Cardiac muscle cell (in vitro differentiated cells and primary cell): ENCODE measurements around the gene PAQR5. TPM values are rescaled to one million over a fixed set of nuclear protein-coding genes. Genes with fewer than 3 reads are reported as not detected.

Experiments used
- DNase-seq, 2 donors: peaks; one replicate each; pipeline versions ENCODE4 v3.0.0 to v3.0.0-alpha.2; 2010 to 2017; ENCODE audit warnings: low read depth in 1 of 2, low spot score in 1 of 2
- H3K27ac ChIP-seq: fragments of 200-600 bp; sonication (generic); 2 replicates; pipeline ENCODE4 v1.5.1; 2016
- H3K27me3 ChIP-seq: fragments of 200-600 bp; sonication (generic); 2 replicates; pipeline ENCODE4 v1.6.0; 2016; ENCODE audit warnings: control low read depth
- H3K36me3 ChIP-seq: fragments of 200-600 bp; sonication (generic); 2 replicates; pipeline ENCODE4 v1.5.1; 2016; ENCODE audit warnings: control low read depth
- H3K4me1 ChIP-seq: fragments of 200-600 bp; sonication (generic); 2 replicates; pipeline ENCODE4 v1.8.1; 2017; ENCODE audit warnings: low read depth, mild to moderate bottlenecking, mixed run types
- H3K4me3 ChIP-seq: fragments of 200-600 bp; sonication (generic); 2 replicates; pipeline ENCODE4 v1.5.1; 2016; ENCODE audit warnings: mild to moderate bottlenecking
- H3K9me3 ChIP-seq: fragments of 200-600 bp; sonication (generic); 2 replicates; pipeline ENCODE4 v1.5.1; 2017; ENCODE audit warnings: low read depth, mild to moderate bottlenecking, control low read depth
- polyA plus RNA-seq: library from polyadenylated mRNA; unstranded; fragments of >200 nt; fragmentation: Nextera tagmentation; extraction: Ambion mirVana; gene quantifications from 2 replicates; pipeline ENCODE4 v1.2.1, GENCODE V29; 2016
- total RNA-seq: library from RNA; depleted of rRNA; stranded (reverse); fragments of >200 nt; gene quantifications from 2 replicates; pipeline ENCODE4 v1.2.3, GENCODE V29; 2016
- TF ChIP-seq, protein P1 (sequence below): IDR thresholded peaks from 2 replicates; pipeline ENCODE4 v1.5.1; 2012; ENCODE audit warnings: low read depth, mild to moderate bottlenecking, low read length

PAQR5 gene
- total and polyA plus RNA-seq, 2 experiments from 2014 or later: 0.18 to 0.39 TPM

DNA sequence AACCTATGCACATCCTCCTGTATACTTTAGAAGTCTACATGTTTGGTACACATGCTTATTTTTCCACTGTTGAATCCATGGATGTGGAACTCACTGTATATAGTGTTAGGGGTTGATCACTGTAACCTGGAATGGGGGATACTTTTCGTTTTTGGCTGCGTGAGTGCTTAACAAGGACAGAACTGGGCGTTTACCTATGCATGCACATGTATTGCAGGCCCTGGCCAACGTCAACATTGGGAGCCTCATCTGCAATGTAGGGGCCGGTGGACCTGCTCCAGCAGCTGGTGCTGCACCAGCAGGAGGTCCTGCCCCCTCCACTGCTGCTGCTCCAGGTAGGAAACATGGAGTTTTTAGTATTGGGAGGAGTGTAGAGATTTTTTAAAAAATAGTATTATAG lies 156.2 kb downstream of the PAQR5 start:
- Histone ChIP-seq H3K27ac (peak overlapping the region; percentile 29), H3K36me3 (peaks cover 19% of the 10 kb centered on the region), H3K4me3 (no peak overlapping the region), H3K27me3 (no peaks in the 10 kb centered on the region), H3K9me3 (no peaks in the 10 kb centered on the region), H3K4me1 (peaks cover 18% of the 10 kb centered on the region)
- DNase-seq: no peak
- TF ChIP-seq, protein P1, sequence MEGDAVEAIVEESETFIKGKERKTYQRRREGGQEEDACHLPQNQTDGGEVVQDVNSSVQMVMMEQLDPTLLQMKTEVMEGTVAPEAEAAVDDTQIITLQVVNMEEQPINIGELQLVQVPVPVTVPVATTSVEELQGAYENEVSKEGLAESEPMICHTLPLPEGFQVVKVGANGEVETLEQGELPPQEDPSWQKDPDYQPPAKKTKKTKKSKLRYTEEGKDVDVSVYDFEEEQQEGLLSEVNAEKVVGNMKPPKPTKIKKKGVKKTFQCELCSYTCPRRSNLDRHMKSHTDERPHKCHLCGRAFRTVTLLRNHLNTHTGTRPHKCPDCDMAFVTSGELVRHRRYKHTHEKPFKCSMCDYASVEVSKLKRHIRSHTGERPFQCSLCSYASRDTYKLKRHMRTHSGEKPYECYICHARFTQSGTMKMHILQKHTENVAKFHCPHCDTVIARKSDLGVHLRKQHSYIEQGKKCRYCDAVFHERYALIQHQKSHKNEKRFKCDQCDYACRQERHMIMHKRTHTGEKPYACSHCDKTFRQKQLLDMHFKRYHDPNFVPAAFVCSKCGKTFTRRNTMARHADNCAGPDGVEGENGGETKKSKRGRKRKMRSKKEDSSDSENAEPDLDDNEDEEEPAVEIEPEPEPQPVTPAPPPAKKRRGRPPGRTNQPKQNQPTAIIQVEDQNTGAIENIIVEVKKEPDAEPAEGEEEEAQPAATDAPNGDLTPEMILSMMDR: no peak

DNA sequence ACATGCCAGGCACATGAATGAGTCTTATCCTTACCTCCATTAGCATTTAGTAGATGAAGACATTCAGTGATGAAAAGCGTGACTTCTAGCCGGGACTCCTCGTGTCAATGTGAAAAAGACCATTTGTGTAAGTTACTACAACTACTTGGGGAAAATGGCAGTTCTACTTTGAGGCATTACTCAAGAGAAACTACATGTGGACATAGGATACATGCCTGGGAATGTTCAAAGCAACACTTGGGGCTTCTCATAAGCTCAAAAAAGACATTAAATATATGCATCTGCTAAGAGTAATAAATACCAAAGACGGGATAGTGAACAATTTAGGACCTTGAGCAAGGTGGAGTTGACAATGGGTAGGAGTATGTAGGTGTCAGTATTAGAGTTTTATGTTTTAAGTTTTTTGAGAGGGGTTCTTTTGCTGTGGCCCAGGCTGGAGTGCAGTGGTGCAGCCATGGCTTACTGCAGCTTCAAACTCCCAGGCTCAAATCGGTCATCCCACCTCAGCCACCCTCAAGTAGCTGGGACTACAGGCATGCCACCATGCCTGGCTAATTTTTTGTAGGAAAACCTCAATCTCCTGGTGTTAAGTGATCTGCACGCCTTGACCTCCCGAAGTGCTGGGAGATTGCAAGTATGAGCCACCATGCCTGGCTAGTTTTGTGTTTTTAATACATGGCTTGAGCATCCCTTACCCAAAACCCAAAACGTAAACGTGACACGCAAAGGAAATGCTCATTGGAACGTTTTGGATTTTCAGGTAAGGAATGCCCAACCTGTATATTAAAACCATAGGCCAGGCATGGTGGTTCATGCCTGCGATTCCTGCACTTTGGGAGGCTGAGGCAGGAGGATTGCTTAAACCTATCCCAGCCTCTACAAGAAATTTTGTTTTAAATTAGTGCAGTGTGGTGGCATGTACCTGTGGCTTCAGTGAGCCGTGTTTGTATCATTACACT lies 157.8 kb downstream of the PAQR5 start:
- no peaks in the 10 kb centered on the region for H3K9me3 ChIP-seq
- H3K4me3 ChIP-seq: no peak overlapping the region
- DNase-seq: no peak
- TF ChIP-seq, protein P1: no peak
- peaks cover 18% of the 10 kb centered on the region for H3K4me1 ChIP-seq
- no peaks in the 10 kb centered on the region for H3K27me3 ChIP-seq
- peaks cover 19% of the 10 kb centered on the region for H3K36me3 ChIP-seq
- H3K27ac ChIP-seq: peak overlapping the region; percentile 59

Other genes starting within 250 kb of the PAQR5 start
- 6.1 and 7.3 TPM in 2 replicates for gene GLCE, start 138.3 kb upstream of the PAQR5 start, total RNA-seq
- gene GLCE, start 138.3 kb upstream of the PAQR5 start, polyA plus RNA-seq: 5.9 and 9.3 TPM in 2 replicates
- 11.2 and 58.9 TPM in 2 replicates for gene KIF23, start 115.4 kb downstream of the PAQR5 start, total RNA-seq
- 12.3 and 45.9 TPM in 2 replicates for gene KIF23, start 115.4 kb downstream of the PAQR5 start, polyA plus RNA-seq
- 303 and 361 TPM in 2 replicates for gene RPLP1, start 153.9 kb downstream of the PAQR5 start, total RNA-seq
- gene RPLP1, start 153.9 kb downstream of the PAQR5 start, polyA plus RNA-seq: 967 and 994 TPM in 2 replicates